Measurements from ENCODE around the gene PPEF2. TPM values are rescaled to one million over a fixed set of nuclear protein-coding genes. Genes with fewer than 3 reads are reported as not detected.

Gene PPEF2
- total and polyA plus RNA-seq, 10 of the 15 experiments (the other 5 are each of a cell fraction or from before 2014, with no cell fraction given) = not detected

- TF ChIP-seq SP1 (IDR thresholded peaks at IDR 0.05; ENCODE audit: low read depth, low read length) (no peak), KDM1A (IDR thresholded peaks at IDR 0.05; ENCODE audit: borderline replicate concordance) (no peak), JUND (IDR thresholded peaks at IDR 0.05; ENCODE audit: low read depth, low read length) (no peak)
Measured at GRCh38 chr4:75820676-75821075, 81.6 kb downstream of the PPEF2 start (continued).

- no peaks in the 10 kb centered on the region for H3K79me2 ChIP-seq (ENCODE audit: control insufficient read depth, insufficient read depth, low read length)
- 92% methylated on average over 2 of the region's 2 CpGs for WGBS (ENCODE audit: insufficient coverage, insufficient replicate concordance, low lambda C conversion rate, missing lambda C conversion rate)
- H2AFZ ChIP-seq (ENCODE audit: control insufficient read depth, low read depth, low read length) = no peak overlapping the region
- intact Hi-C loops (cut with micrococcal nuclease; ENCODE audit: unreplicated experiment) = no loop called here
- FAIRE-seq (no peak), ATAC-seq (no peak), DNase-seq (ENCODE audit: low read depth, low spot score) (no peak)
- no peak overlapping the region for H3K9ac ChIP-seq (ENCODE audit: control insufficient read depth, insufficient read depth, low read length)
- H3K4me2 ChIP-seq (ENCODE audit: control insufficient read depth, insufficient read depth) = no peak overlapping the region
- ChIA-PET POLR2A (no interaction called here), SMC1A (ENCODE audit: uncharacterized antibody, unreplicated experiment) (no interaction called here), RAD21 (ENCODE audit: unreplicated experiment) (no interaction called here), CTCF (no interaction called here)
- H3K27ac ChIP-seq (ENCODE audit: control insufficient read depth, insufficient read depth) = no peak overlapping the region
- peaks cover 0 to 2% of the 10 kb centered on the region in 2 experiments; a peak in 1 of 4 replicates for H3K36me3 ChIP-seq (ENCODE audit: control insufficient read depth in 2 of 2, insufficient read depth in 2 of 2, low read length in 1 of 2)
- no peaks in the 10 kb centered on the region for H3K4me1 ChIP-seq (ENCODE audit: control insufficient read depth, insufficient read depth, low read length)
- no TSS peak for BruUV-seq (replicated peaks)
- H4K20me1 ChIP-seq (ENCODE audit: control insufficient read depth, insufficient read depth) = no peaks in the 10 kb centered on the region
- no peak overlapping the region for H3K4me3 ChIP-seq
- TF ChIP-seq FOXK2 (IDR thresholded peaks at IDR 0.05) (no peak), FOS (IDR thresholded peaks at IDR 0.05; ENCODE audit: borderline replicate concordance, extremely low read depth, insufficient read length) (no peak), CTCF (IDR thresholded peaks at IDR 0.05 in 2 of 3, conservative IDR thresholded peaks at IDR 0.05 in 1 of 3; ENCODE audit: control insufficient read depth in 2 of 3, extremely low read depth in 1 of 3, insufficient read depth in 1 of 3, low read depth in 3 of 3, low read length in 3 of 3) (no peak), PRDM15 (CRISPR knock-in tag; IDR thresholded peaks at IDR 0.05) (no peak), E4F1 (IDR thresholded peaks at IDR 0.05; ENCODE audit: borderline replicate concordance, partially characterized antibody) (no peak), GABPA (IDR thresholded peaks at IDR 0.05; ENCODE audit: low read depth) (no peak), SREBF1 (IDR thresholded peaks at IDR 0.05; ENCODE audit: low read length) (no peak)
- H3K27me3 ChIP-seq (replicated peaks in 1 of 2; ENCODE audit: control insufficient read depth in 2 of 2, insufficient read depth in 2 of 2, low read length in 1 of 2) = no peaks in the 10 kb centered on the region
- in situ Hi-C loops (cut with MboI) = no loop called here
- no peaks in the 10 kb centered on the region for H3K9me3 ChIP-seq (replicated peaks; ENCODE audit: control insufficient read depth, insufficient read depth, low read length)
Measured at GRCh38 chr4:75820197-75820596, 82.1 kb downstream of the PPEF2 start.

Data from GM12878 (cell line).